Activated CD8-positive, alpha-beta memory T cell treated with anti-CD3 and anti-CD28 coated beads, Interleukin-2, amount 50 U/mL, for 4 hours (primary cell): ENCODE measurements around the gene SLC26A9.

Experiments
- DNase-seq: peaks from one replicate; pipeline ENCODE4 v3.0.0-alpha.2; 2020

SLC26A9 gene

GRCh38 chr1:205972491-205973168, 29.4 kb upstream of the SLC26A9 start:
- DNase-seq = no peak

- no peak for DNase-seq
These were observed 28.8 kb upstream of the SLC26A9 start for GRCh38 chr1:205972081-205972480.

DNA sequence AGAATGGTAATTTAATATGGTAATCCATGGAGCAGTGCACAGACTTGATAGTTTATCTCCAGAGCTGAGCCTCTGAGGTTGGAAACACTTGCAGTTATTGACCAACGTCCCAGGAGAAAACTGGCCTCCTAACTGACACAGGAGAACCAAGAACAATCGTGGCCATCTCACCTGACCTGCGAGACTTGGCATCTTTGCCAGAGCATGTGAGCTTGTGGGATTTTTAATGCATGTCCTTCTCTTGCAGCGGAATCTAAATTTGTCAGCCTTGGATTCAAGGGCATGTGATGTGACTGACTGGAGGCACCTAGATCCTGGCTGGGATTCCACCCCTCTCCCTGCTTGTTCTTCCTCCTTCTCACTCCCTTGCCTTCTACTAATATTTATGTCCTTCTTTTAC, 27.8 kb upstream of the SLC26A9 start:
- DNase-seq = no peak

DNA sequence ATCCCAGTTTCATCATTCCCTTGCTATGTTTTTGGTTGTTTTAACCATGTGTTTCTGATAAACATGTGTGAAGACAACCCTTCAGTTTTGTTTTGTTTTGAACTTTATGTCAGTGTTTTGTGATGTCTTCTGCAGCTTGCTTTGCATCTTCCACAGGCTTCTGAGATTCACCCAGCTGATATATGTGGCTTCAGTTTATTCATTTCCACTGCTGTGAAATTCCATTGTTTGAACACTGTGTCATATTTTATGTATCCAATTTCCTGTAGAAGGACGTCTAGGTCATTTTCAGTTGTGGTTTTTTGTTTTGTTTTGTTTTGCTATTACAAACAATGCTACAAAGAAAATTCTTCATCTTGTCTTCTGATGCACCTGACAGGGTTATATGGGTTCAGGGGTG, 27.2 kb upstream of the SLC26A9 start:
- no peak for DNase-seq

DNA sequence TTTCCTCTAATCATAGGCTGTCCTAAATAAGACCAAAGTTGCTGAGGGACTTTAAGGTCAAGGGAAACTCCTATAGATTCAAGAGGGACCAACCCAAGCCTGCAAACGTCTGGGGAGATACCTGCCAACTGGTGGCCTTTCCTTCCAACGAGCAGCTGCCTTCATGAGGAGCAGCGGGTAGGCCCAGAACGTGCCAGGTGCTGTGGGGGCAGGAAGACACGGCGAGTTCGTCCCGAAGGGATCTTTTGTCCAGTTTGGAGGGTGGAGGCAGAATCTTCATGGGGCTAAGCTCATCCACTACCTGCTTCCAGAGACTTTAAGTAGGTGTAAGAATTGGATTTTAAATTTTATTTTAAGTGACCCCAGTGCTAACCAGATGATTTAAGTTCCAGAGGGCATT, 26.0 kb upstream of the SLC26A9 start:
- no peak for DNase-seq

GRCh38 chr1:205967554-205968335, 24.5 kb upstream of the SLC26A9 start:
- DNase-seq = no peak

DNA sequence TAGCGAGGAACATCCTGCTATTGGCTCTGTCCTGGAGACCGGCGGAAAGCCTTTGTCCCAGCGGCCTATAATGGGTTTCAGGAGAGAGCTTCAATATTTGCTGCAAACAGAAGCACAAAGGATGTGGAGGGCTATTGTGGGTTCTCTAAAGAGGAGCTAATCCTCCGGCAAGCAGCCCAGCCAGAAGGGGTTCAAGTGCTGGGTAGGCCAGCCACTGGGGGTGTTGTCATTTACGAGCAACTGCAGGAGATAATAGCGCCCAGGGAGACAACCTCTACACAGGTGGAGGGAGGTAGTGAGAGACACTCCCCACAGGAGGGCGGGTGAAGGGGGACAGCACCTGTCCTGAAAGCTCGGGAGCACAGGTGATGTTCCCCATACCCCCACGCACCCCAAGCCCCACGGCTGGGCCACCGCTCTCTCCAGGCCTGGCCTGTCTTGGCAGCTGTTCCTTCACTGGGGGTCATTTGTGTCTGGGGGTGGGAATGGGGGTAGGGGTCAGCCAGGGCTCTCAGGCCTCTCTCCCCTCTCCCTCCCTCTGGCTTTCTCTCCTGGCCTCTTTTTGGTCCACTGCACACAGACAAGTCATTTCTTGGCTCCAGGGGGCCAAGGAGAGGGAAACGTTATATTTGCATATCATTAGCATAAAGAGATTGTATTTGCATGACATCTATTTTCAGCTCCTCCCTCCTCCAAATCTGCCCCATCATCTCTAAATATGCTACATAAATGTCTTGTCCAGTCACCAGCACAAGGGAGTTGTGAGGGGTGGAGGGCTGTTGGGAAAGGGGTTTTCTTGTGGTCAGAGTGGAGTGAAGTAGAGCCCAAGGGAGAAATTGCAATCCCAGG, 22.0 kb upstream of the SLC26A9 start:
- no peak for DNase-seq

- no peak for DNase-seq
These were observed 20.3 kb upstream of the SLC26A9 start for GRCh38 chr1:205963352-205964155.

DNA sequence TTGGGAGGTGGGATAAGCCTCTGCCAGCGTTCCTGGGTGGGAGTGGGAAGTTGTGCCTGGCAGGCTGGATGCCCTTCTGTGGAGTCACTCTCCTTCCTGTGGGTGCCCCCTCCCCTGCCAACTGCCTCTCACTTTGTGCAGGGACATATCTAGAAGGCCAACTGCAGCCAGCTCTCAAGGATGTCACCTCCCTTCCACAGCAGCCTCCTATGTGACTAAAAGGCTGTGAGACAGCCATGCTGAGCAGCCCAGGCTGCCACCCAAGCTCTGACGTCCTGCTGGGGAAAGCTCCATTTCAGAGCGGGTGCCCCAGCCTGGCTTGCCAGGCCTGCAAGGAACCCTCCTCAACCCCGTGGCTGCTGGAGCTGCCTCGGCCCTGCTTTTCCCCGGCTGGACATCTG, 19.6 kb upstream of the SLC26A9 start:
- DNase-seq = no peak

- no peak for DNase-seq
These were observed 18.9 kb upstream of the SLC26A9 start for GRCh38 chr1:205961991-205962820.

DNA sequence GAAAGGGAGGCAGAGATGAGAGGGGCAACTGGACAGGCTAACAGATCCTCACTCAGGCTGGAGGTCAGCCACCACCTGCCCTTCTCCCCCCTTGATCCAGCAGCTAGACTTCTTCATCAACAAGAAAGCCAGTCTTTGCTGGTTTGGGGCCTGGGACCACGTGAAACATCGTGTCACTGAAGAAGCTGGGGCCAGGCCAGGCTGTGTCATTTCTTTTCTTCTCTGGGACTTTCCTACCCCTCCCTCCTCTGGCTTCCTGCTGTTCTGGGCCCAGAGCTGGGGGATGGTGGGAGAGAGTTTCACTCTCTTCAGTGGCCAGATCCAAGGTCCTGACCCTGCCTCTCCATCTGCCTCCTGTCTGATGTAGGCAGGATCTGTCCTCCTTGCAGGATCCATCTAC, 18.1 kb upstream of the SLC26A9 start:
- no peak for DNase-seq

- DNase-seq = no peak
These were observed 16.5 kb upstream of the SLC26A9 start for GRCh38 chr1:205959789-205960188.

GRCh38 chr1:205955499-205955898, 12.2 kb upstream of the SLC26A9 start:
- DNase-seq = no peak

GRCh38 chr1:205954819-205955404, 11.7 kb upstream of the SLC26A9 start:
- DNase-seq = no peak

DNA sequence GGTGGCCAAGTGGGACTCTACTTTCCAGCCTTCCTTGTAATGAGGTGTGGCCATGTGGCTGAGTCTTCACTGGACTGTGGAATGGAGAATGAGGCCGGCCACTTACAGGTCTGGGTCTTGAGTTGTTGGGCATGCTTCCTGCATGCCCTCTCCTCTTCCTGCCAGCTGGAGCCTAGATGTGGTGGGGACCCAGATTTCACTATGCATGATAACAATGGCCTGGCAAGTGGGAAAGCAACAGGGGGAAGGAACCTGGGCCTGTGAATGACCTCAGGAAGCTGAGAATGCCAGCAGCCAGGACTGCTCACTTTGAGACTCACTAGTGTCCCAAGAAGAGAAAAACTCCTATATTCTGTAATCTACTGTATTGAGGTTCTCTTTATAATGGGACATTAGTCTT, 8.5 kb upstream of the SLC26A9 start:
- no peak for DNase-seq

- no peak for DNase-seq
These were observed 7.7 kb upstream of the SLC26A9 start for GRCh38 chr1:205950826-205951549.

DNA sequence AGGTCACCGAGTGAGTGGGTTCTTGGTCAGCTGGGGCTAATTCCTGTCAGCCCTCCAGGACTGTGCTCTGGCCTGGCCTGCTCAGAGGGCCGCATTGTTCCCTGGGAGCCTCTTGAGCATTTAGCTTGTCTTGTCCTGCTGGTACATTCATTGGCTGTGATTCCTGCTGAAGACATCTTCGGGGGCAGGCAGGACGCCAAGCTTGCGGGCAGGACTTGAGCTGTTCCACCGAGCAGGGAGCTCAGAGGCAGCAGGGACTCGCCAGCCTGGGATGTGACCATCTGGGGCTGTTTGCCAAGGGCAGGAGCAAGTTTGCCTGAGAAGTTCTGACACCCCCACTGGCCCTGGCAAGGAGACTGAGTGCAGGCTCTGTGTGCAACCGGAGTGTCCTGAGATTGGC, 7.0 kb upstream of the SLC26A9 start:
- no peak for DNase-seq

- DNase-seq = no peak
These were observed 6.5 kb upstream of the SLC26A9 start for GRCh38 chr1:205949753-205950152.

- DNase-seq = no peak
These were observed 5.6 kb upstream of the SLC26A9 start for GRCh38 chr1:205948886-205949285.

GRCh38 chr1:205948039-205948438, 4.8 kb upstream of the SLC26A9 start:
- DNase-seq = no peak

- DNase-seq = no peak
These were observed 3.8 kb upstream of the SLC26A9 start for GRCh38 chr1:205947024-205947423.
